Measurements from ENCODE around the gene ROBO3.

DNA sequence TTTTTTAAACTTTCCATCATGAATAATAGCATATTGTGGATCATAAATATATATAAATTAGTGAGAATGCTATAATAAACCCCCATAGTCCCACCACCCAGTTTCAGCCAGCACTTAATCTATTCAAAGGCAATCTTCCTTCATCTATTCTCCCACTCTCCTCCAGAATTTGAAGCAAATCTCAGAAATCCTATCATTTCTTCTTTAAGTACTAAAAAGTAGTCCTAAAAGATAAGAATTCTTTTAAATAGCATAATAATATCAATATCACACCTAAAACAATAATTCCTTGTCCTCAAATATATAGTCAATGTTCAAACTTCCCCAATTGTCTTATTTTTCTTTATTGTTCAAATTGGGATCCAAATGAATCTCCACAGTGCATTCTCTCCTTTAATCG is 24.6 kb upstream of the ROBO3 start:
- TF ChIP-seq, protein P1, sequence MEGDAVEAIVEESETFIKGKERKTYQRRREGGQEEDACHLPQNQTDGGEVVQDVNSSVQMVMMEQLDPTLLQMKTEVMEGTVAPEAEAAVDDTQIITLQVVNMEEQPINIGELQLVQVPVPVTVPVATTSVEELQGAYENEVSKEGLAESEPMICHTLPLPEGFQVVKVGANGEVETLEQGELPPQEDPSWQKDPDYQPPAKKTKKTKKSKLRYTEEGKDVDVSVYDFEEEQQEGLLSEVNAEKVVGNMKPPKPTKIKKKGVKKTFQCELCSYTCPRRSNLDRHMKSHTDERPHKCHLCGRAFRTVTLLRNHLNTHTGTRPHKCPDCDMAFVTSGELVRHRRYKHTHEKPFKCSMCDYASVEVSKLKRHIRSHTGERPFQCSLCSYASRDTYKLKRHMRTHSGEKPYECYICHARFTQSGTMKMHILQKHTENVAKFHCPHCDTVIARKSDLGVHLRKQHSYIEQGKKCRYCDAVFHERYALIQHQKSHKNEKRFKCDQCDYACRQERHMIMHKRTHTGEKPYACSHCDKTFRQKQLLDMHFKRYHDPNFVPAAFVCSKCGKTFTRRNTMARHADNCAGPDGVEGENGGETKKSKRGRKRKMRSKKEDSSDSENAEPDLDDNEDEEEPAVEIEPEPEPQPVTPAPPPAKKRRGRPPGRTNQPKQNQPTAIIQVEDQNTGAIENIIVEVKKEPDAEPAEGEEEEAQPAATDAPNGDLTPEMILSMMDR (conservative IDR thresholded peaks at IDR 0.05), result no peak
- no peak for TF ChIP-seq EZH2 (IDR thresholded peaks at IDR 0.05; ENCODE audit: low read depth)

Data from PC-9 (cell line).